Measurements from ENCODE around the gene S1PR4.

S1PR4 gene

DNA sequence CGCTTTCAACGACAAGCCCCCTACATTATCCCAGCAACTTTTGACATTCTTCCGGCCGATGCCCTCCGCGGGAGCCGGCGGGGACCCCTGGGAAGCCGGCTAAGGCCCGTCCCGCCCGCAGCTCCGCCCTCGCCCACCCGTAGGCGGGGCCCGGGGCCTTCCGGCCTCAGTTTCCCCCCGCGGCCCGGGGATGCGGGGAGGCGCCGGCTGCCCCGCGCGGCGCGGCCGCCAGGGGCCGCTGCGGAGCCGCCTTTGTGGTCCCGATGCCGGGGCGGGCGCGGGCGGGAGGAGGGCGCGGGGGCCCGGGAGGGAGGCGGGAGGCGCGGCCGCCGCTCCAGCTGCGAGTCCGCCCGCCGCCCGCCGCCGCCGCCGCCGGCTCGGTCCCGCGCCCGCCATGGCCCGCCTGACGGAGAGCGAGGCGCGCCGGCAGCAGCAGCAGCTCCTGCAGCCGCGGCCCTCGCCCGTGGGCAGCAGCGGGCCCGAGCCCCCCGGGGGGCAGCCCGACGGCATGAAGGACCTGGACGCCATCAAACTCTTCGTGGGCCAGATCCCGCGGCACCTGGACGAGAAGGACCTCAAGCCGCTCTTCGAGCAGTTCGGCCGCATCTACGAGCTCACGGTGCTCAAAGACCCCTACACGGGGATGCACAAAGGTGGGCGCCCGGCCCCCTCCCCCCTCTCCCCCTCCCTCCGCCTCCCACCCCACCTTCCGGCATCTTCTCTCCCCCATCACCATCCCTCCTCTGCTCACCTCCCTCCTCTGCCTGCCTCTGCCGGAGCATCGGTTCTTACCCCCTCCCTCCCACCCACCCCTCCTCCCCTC is 46.0 kb downstream of the S1PR4 start, which contains the start of gene CELF5:
TSS of gene CELF5 (plus strand) at position 316 of the 823 bp plus-strand sequence. CDS start at position 395, 79 bp downstream.
- DNase-seq, result peak; percentile 87

DNA sequence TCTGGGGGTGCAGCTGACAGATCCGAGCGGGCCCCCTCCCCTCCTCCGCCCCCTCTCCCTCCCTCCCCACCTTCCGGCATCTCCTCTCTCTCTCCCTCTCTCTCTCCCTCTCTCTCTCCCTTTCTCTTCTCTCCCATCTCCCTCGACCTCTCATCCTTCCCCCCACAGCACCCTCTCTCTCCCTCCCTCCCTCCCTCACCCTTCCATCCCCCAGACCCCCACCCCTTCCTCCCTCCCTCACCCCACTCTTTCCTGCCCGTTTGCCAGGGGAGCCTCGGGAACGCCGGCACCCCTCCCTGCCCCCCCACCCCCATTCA is 46.6 kb downstream of the S1PR4 start:
- DNase-seq, result no peak

- no peak for DNase-seq
These were observed 47.1 kb downstream of the S1PR4 start for GRCh38 chr19:3225677-3226093.

- DNase-seq, result no peak
These were observed 48.6 kb downstream of the S1PR4 start for GRCh38 chr19:3227054-3227626.

DNA sequence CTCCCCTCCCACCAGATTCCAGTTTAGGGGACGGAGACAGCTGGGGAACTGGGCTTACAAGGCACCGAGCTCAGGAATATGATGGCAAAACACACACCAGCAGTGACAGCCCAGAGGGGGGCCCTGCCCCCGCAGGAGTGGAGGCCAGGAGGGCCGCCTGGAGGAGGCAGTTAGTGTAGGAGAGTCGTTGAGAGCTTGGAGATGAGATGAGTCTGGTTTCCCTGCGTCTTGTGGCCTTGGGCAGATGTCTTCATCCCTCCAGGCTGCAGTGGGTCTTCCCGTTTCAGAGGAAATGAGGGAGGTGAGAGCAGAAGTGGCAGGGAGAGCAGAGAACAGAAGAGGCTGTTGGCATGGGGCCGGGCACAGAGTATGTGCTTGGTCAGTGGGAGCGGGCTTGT is 50.8 kb downstream of the S1PR4 start:
- DNase-seq, result no peak
